K562 (cell line): ENCODE data around the gene GPSM3. TPM values are rescaled to one million over a fixed set of nuclear protein-coding genes. Genes with fewer than 3 reads are reported as not detected.

Experiments used
- CHD7 ChIP-seq: fragments of 200-600 bp; sonication (generic); IDR thresholded peaks from one replicate; pipeline ENCODE4 v1.6.1; 2012; ENCODE audit warnings: mild to moderate bottlenecking, low read depth, low read length, inconsistent platforms
- MGA ChIP-seq: fragments of 450-650 bp; IDR thresholded peaks from 2 replicates; pipeline ENCODE4 v1.6.1; 2016; ENCODE audit warnings: mild to moderate bottlenecking, moderate library complexity
- NFATC3 ChIP-seq: fragments of 450-650 bp; IDR thresholded peaks from 2 replicates; pipeline ENCODE4 v1.6.1; 2017; ENCODE audit warnings: mild to moderate bottlenecking
- polyA plus RNA-seq, 8 experiments: library from polyadenylated mRNA; depleted of rRNA in 4 of 8; stranded (reverse) in 5 of 8; unstranded in 3 of 8; fragments of >200 nt; fragmentation: Nextera tagmentation in 2 of 8; fragmentation: Illumina TruSeq in 1 of 8; extraction: Ambion mirVana in 2 of 8; extraction: Trizol in 1 of 8; gene quantifications; 2 replicates each; pipeline versions ENCODE4 v1.2.1 to v1.2.3, GENCODE V29; 2011 to 2014; ENCODE audit warnings: inconsistent platforms in 1 of 8, missing spikeins in 1 of 8
- total RNA-seq, 7 experiments: library from RNA; depleted of rRNA in 6 of 7; stranded (reverse); fragments of >200 nt in 6 of 7; fragmentation: Illumina TruSeq in 2 of 7; extraction: Trizol in 2 of 7; gene quantifications; 2 replicates each; pipeline versions ENCODE4 v1.2.1 to v1.2.3, GENCODE V29; 2011 to 2021; ENCODE audit warnings: low replicate concordance in 1 of 7

GPSM3 gene
- total and polyA plus RNA-seq, 9 of the 15 experiments (the other 6 are each of a cell fraction or from before 2014, with no cell fraction given), result 5.3 to 42.6 (median 24.4) TPM

- TF ChIP-seq MGA (no peak), NFATC3 (no peak), CHD7 (no peak)
Observed at GRCh38 chr6:32175711-32176475, 16.6 kb downstream of the GPSM3 start, which contains the start of gene AGPAT1 (continued).
